Measurements from ENCODE around the gene P2RY2.

Gene P2RY2

GRCh38 chr11:73188301-73188700, 29.8 kb upstream of the P2RY2 start:
- Histone ChIP-seq H3K4me3 (ENCODE audit: extremely low read depth, insufficient read depth, low read length, poor library complexity, severe bottlenecking) (no peak overlapping the region), H3K9me3 (ENCODE audit: control insufficient read depth, low read length) (no peaks in the 10 kb centered on the region), H3K4me1 (ENCODE audit: control insufficient read depth, insufficient read depth, low read length, poor library complexity, severe bottlenecking) (peaks cover 11% of the 10 kb centered on the region), H3K27ac (ENCODE audit: low read depth, low read length, severe bottlenecking) (no peak overlapping the region), H3K36me3 (ENCODE audit: control insufficient read depth, insufficient read depth, low read length) (no peaks in the 10 kb centered on the region)
- 89 to 100% methylated on average over 3 of the region's 4 CpGs for WGBS, 2 experiments (ENCODE audit: insufficient coverage in 2 of 2)

GRCh38 chr11:73189315-73189714, 28.8 kb upstream of the P2RY2 start:
- Histone ChIP-seq H3K4me3 (ENCODE audit: extremely low read depth, insufficient read depth, low read length, poor library complexity, severe bottlenecking) (no peak overlapping the region), H3K4me1 (ENCODE audit: control insufficient read depth, insufficient read depth, low read length, poor library complexity, severe bottlenecking) (peaks cover 11% of the 10 kb centered on the region), H3K27ac (ENCODE audit: low read depth, low read length, severe bottlenecking) (no peak overlapping the region), H3K9me3 (ENCODE audit: control insufficient read depth, low read length) (no peaks in the 10 kb centered on the region), H3K36me3 (ENCODE audit: control insufficient read depth, insufficient read depth, low read length) (no peaks in the 10 kb centered on the region)
- WGBS, 2 experiments (ENCODE audit: insufficient coverage in 2 of 2), result 83 to 100% methylated on average over 5 to 7 of the region's 8 CpGs

- Histone ChIP-seq H3K36me3 (ENCODE audit: control insufficient read depth, insufficient read depth, low read length) (no peaks in the 10 kb centered on the region), H3K9me3 (ENCODE audit: control insufficient read depth, low read length) (no peaks in the 10 kb centered on the region), H3K4me1 (ENCODE audit: control insufficient read depth, insufficient read depth, low read length, poor library complexity, severe bottlenecking) (peaks cover 11% of the 10 kb centered on the region), H3K27ac (ENCODE audit: low read depth, low read length, severe bottlenecking) (no peak overlapping the region), H3K4me3 (ENCODE audit: extremely low read depth, insufficient read depth, low read length, poor library complexity, severe bottlenecking) (no peak overlapping the region)
- 86 to 98% methylated on average over 4 of the region's 5 CpGs for WGBS, 2 experiments (ENCODE audit: insufficient coverage in 2 of 2)
Observed at GRCh38 chr11:73189723-73190556, 28.1 kb upstream of the P2RY2 start.

GRCh38 chr11:73190557-73190885, 27.6 kb upstream of the P2RY2 start:
- no peaks in the 10 kb centered on the region for H3K36me3 ChIP-seq (ENCODE audit: control insufficient read depth, insufficient read depth, low read length)
- 90 to 96% methylated on average over 3 of the region's 3 CpGs for WGBS, 2 experiments (ENCODE audit: insufficient coverage in 2 of 2)
- H3K4me1 ChIP-seq (ENCODE audit: control insufficient read depth, insufficient read depth, low read length, poor library complexity, severe bottlenecking), result peaks cover 10% of the 10 kb centered on the region
- no peak overlapping the region for H3K27ac ChIP-seq (ENCODE audit: low read depth, low read length, severe bottlenecking)
- H3K4me3 ChIP-seq (ENCODE audit: extremely low read depth, insufficient read depth, low read length, poor library complexity, severe bottlenecking), result no peak overlapping the region
- no peaks in the 10 kb centered on the region for H3K9me3 ChIP-seq (ENCODE audit: control insufficient read depth, low read length)

- Histone ChIP-seq H3K4me1 (ENCODE audit: control insufficient read depth, insufficient read depth, low read length, poor library complexity, severe bottlenecking) (peaks cover 4% of the 10 kb centered on the region), H3K4me3 (ENCODE audit: extremely low read depth, insufficient read depth, low read length, poor library complexity, severe bottlenecking) (no peak overlapping the region), H3K27ac (ENCODE audit: low read depth, low read length, severe bottlenecking) (no peak overlapping the region), H3K9me3 (ENCODE audit: control insufficient read depth, low read length) (no peaks in the 10 kb centered on the region), H3K36me3 (ENCODE audit: control insufficient read depth, insufficient read depth, low read length) (no peaks in the 10 kb centered on the region)
- WGBS, 2 experiments (ENCODE audit: insufficient coverage in 2 of 2), result 85 to 91% methylated on average over 5 to 6 of the region's 6 CpGs
Observed at GRCh38 chr11:73191151-73191550, 26.9 kb upstream of the P2RY2 start.

- H3K36me3 ChIP-seq (ENCODE audit: control insufficient read depth, insufficient read depth, low read length), result no peaks in the 10 kb centered on the region
- H3K4me3 ChIP-seq (ENCODE audit: extremely low read depth, insufficient read depth, low read length, poor library complexity, severe bottlenecking), result no peak overlapping the region
- no peaks in the 10 kb centered on the region for H3K4me1 ChIP-seq (ENCODE audit: control insufficient read depth, insufficient read depth, low read length, poor library complexity, severe bottlenecking)
- WGBS, 2 experiments (ENCODE audit: insufficient coverage in 2 of 2), result 100% methylated on average over 1 of the region's 1 CpG; no CpG with 5 or more reads in 1 of the 2 experiments
- no peak overlapping the region for H3K27ac ChIP-seq (ENCODE audit: low read depth, low read length, severe bottlenecking)
- no peaks in the 10 kb centered on the region for H3K9me3 ChIP-seq (ENCODE audit: control insufficient read depth, low read length)
Observed at GRCh38 chr11:73192272-73192671, 25.8 kb upstream of the P2RY2 start.

GRCh38 chr11:73193251-73194033, 24.6 kb upstream of the P2RY2 start:
- Histone ChIP-seq H3K4me3 (ENCODE audit: extremely low read depth, insufficient read depth, low read length, poor library complexity, severe bottlenecking) (no peak overlapping the region), H3K4me1 (ENCODE audit: control insufficient read depth, insufficient read depth, low read length, poor library complexity, severe bottlenecking) (peaks cover under 1% of the 10 kb centered on the region), H3K36me3 (ENCODE audit: control insufficient read depth, insufficient read depth, low read length) (no peaks in the 10 kb centered on the region), H3K9me3 (ENCODE audit: control insufficient read depth, low read length) (no peaks in the 10 kb centered on the region), H3K27ac (ENCODE audit: low read depth, low read length, severe bottlenecking) (no peak overlapping the region)
- 91 to 93% methylated on average over 13 of the region's 13 CpGs for WGBS, 2 experiments (ENCODE audit: insufficient coverage in 2 of 2)

GRCh38 chr11:73194034-73194507, 24.0 kb upstream of the P2RY2 start:
- Histone ChIP-seq H3K9me3 (ENCODE audit: control insufficient read depth, low read length) (no peaks in the 10 kb centered on the region), H3K4me1 (ENCODE audit: control insufficient read depth, insufficient read depth, low read length, poor library complexity, severe bottlenecking) (peaks cover 6% of the 10 kb centered on the region), H3K36me3 (ENCODE audit: control insufficient read depth, insufficient read depth, low read length) (no peaks in the 10 kb centered on the region), H3K27ac (ENCODE audit: low read depth, low read length, severe bottlenecking) (no peak overlapping the region), H3K4me3 (ENCODE audit: extremely low read depth, insufficient read depth, low read length, poor library complexity, severe bottlenecking) (no peak overlapping the region)
- 85 to 100% methylated on average over 1 to 3 of the region's 3 CpGs for WGBS, 2 experiments (ENCODE audit: insufficient coverage in 2 of 2)

GRCh38 chr11:73194593-73194992, 23.5 kb upstream of the P2RY2 start:
- Histone ChIP-seq H3K4me1 (ENCODE audit: control insufficient read depth, insufficient read depth, low read length, poor library complexity, severe bottlenecking) (peaks cover 6% of the 10 kb centered on the region), H3K9me3 (ENCODE audit: control insufficient read depth, low read length) (no peaks in the 10 kb centered on the region), H3K4me3 (ENCODE audit: extremely low read depth, insufficient read depth, low read length, poor library complexity, severe bottlenecking) (no peak overlapping the region), H3K36me3 (ENCODE audit: control insufficient read depth, insufficient read depth, low read length) (no peaks in the 10 kb centered on the region), H3K27ac (ENCODE audit: low read depth, low read length, severe bottlenecking) (no peak overlapping the region)
- 90 to 98% methylated on average over 7 to 8 of the region's 8 CpGs for WGBS, 2 experiments (ENCODE audit: insufficient coverage in 2 of 2)

- H3K4me3 ChIP-seq (ENCODE audit: extremely low read depth, insufficient read depth, low read length, poor library complexity, severe bottlenecking), result no peak overlapping the region
- 83 to 100% methylated on average over 2 of the region's 3 CpGs for WGBS, 2 experiments (ENCODE audit: insufficient coverage in 2 of 2)
- H3K27ac ChIP-seq (ENCODE audit: low read depth, low read length, severe bottlenecking), result no peak overlapping the region
- peaks cover 7% of the 10 kb centered on the region for H3K4me1 ChIP-seq (ENCODE audit: control insufficient read depth, insufficient read depth, low read length, poor library complexity, severe bottlenecking)
- H3K9me3 ChIP-seq (ENCODE audit: control insufficient read depth, low read length), result no peaks in the 10 kb centered on the region
- no peaks in the 10 kb centered on the region for H3K36me3 ChIP-seq (ENCODE audit: control insufficient read depth, insufficient read depth, low read length)
Observed at GRCh38 chr11:73195191-73196007, 22.7 kb upstream of the P2RY2 start.
